RWPE2 (cell line): ENCODE data around the gene CFAP97D2.

Source experiments
- ATAC-seq: fragments of 200-7000 bp; cut with Tn5 transposase; 3 replicates; pipeline ENCODE4 v1.9.1; 2021; ENCODE audit warnings: low read depth
- DNase-seq: peaks from one replicate; pipeline ENCODE4 v3.0.0-alpha.2; 2020; ENCODE audit warnings: low spot score
- H3K27ac ChIP-seq: fragments of 450-650 bp; 2 replicates; pipeline ENCODE4 v1.5.1; 2017; ENCODE audit warnings: mild to moderate bottlenecking; ENCODE audit not compliant: poor library complexity, severe bottlenecking
- H3K27me3 ChIP-seq: fragments of 250-450 bp; sonication (Bioruptor Pico); 2 replicates; pipeline ENCODE4 v1.5.1; 2021; ENCODE audit warnings: mild to moderate bottlenecking, moderate library complexity; ENCODE audit not compliant: insufficient read depth, poor library complexity, severe bottlenecking
- H3K36me3 ChIP-seq: fragments of 250-450 bp; sonication (Bioruptor Pico); 2 replicates; pipeline ENCODE4 v1.5.1; 2020; ENCODE audit warnings: low read depth, mild to moderate bottlenecking, moderate library complexity
- H3K4me1 ChIP-seq: fragments of 250-450 bp; sonication (Bioruptor Pico); 2 replicates; pipeline ENCODE4 v1.5.1; 2021; ENCODE audit warnings: mild to moderate bottlenecking, moderate library complexity; ENCODE audit not compliant: insufficient read depth, poor library complexity, severe bottlenecking
- H3K4me3 ChIP-seq: fragments of 250-450 bp; sonication (Bioruptor Pico); 2 replicates; pipeline ENCODE4 v1.5.1; 2021; ENCODE audit warnings: mild to moderate bottlenecking, moderate library complexity; ENCODE audit not compliant: severe bottlenecking
- H3K9me3 ChIP-seq: fragments of 250-450 bp; sonication (Bioruptor Pico); 2 replicates; pipeline ENCODE4 v1.5.1; 2021; ENCODE audit warnings: mild to moderate bottlenecking, moderate library complexity; ENCODE audit not compliant: severe bottlenecking
- TF ChIP-seq, protein P1 (sequence below): fragments of 450-650 bp; IDR thresholded peaks from one replicate; pipeline ENCODE4 v1.5.1; 2017; ENCODE audit warnings: mild to moderate bottlenecking, moderate library complexity; ENCODE audit not compliant: poor library complexity, severe bottlenecking

Gene CFAP97D2

GRCh38 chr13:114144606-114145244, 34.3 kb upstream of the CFAP97D2 start:
- no peak for DNase-seq
- no peaks in the 10 kb centered on the region for H3K4me1 ChIP-seq
- no peak overlapping the region for H3K4me3 ChIP-seq
- no peaks in the 10 kb centered on the region for H3K9me3 ChIP-seq
- no peak overlapping the region for H3K27ac ChIP-seq
- no peaks in the 10 kb centered on the region for H3K36me3 ChIP-seq
- TF ChIP-seq, protein P1, sequence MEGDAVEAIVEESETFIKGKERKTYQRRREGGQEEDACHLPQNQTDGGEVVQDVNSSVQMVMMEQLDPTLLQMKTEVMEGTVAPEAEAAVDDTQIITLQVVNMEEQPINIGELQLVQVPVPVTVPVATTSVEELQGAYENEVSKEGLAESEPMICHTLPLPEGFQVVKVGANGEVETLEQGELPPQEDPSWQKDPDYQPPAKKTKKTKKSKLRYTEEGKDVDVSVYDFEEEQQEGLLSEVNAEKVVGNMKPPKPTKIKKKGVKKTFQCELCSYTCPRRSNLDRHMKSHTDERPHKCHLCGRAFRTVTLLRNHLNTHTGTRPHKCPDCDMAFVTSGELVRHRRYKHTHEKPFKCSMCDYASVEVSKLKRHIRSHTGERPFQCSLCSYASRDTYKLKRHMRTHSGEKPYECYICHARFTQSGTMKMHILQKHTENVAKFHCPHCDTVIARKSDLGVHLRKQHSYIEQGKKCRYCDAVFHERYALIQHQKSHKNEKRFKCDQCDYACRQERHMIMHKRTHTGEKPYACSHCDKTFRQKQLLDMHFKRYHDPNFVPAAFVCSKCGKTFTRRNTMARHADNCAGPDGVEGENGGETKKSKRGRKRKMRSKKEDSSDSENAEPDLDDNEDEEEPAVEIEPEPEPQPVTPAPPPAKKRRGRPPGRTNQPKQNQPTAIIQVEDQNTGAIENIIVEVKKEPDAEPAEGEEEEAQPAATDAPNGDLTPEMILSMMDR, result no peak
- no peaks in the 10 kb centered on the region for H3K27me3 ChIP-seq
- no peak for ATAC-seq

DNA sequence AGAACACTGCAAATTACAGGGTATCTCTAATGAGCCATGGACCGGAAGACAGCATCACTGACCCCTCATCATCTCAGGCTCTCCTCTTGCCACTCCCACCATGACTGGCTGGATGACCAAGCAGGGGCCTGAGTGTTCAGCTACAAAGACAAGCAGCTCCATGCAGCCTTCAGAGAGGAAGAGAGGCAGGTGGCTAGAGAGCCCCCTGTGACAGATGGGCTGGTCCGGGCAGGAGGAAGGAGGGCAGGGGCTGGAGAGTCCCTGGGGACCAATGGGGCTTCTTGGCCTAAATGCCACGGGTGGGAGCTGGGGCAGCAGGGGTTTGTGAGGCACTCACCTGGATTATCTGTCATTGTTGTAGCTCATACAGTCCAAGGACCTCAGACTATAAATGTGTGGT, 33.8 kb upstream of the CFAP97D2 start:
- TF ChIP-seq, protein P1, result no peak
- Histone ChIP-seq H3K4me3 (no peak overlapping the region), H3K27me3 (no peaks in the 10 kb centered on the region), H3K9me3 (no peaks in the 10 kb centered on the region), H3K27ac (no peak overlapping the region), H3K4me1 (no peaks in the 10 kb centered on the region), H3K36me3 (no peaks in the 10 kb centered on the region)
- ATAC-seq (no peak), DNase-seq (peak; percentile 19)

- TF ChIP-seq, protein P1, result no peak
- H3K4me1 ChIP-seq, result no peaks in the 10 kb centered on the region
- no peaks in the 10 kb centered on the region for H3K9me3 ChIP-seq
- peak; percentile 25 for DNase-seq
- no peaks in the 10 kb centered on the region for H3K36me3 ChIP-seq
- no peaks in the 10 kb centered on the region for H3K27me3 ChIP-seq
- H3K27ac ChIP-seq, result no peak overlapping the region
- no peak for ATAC-seq
- H3K4me3 ChIP-seq, result no peak overlapping the region
Measured at GRCh38 chr13:114145722-114146121, 33.3 kb upstream of the CFAP97D2 start.

- H3K27me3 ChIP-seq, result no peaks in the 10 kb centered on the region
- peak; percentile 29 for DNase-seq
- no peak overlapping the region for H3K27ac ChIP-seq
- no peaks in the 10 kb centered on the region for H3K36me3 ChIP-seq
- H3K9me3 ChIP-seq, result no peaks in the 10 kb centered on the region
- TF ChIP-seq, protein P1, result no peak
- H3K4me3 ChIP-seq, result no peak overlapping the region
- H3K4me1 ChIP-seq, result peaks cover under 1% of the 10 kb centered on the region
- no peak for ATAC-seq
Measured at GRCh38 chr13:114146173-114146572, 32.9 kb upstream of the CFAP97D2 start.

- Histone ChIP-seq H3K36me3 (no peaks in the 10 kb centered on the region), H3K4me1 (peaks cover 5% of the 10 kb centered on the region), H3K9me3 (no peaks in the 10 kb centered on the region), H3K27ac (no peak overlapping the region), H3K27me3 (no peaks in the 10 kb centered on the region), H3K4me3 (no peak overlapping the region)
- DNase-seq (peak; percentile 43), ATAC-seq (no peak)
- TF ChIP-seq, protein P1, result no peak
Measured at GRCh38 chr13:114146629-114147028, 32.4 kb upstream of the CFAP97D2 start.
